Smooth muscle cell (in vitro differentiated cells): Measurements from ENCODE around the gene MMP23B. TPM values are rescaled to one million over a fixed set of nuclear protein-coding genes. Genes with fewer than 3 reads are reported as not detected.

Experiments
- DNase-seq: peaks from one replicate; lab custom pipeline; 2025; ENCODE audit not compliant: unreplicated experiment; lab: John Stamatoyannopoulos, UW
- H2AFZ ChIP-seq: fragments of 200-600 bp; sonication (generic); 2 replicates; pipeline ENCODE4 v1.6.0; 2016; ENCODE audit warnings: antibody characterized with exemption, low read depth, mild to moderate bottlenecking
- H3F3A ChIP-seq: fragments of 200-600 bp; sonication (generic); 2 replicates; pipeline ENCODE4 v1.6.0; 2017; ENCODE audit warnings: antibody characterized with exemption, low read depth
- H3K27ac ChIP-seq: fragments of 200-600 bp; sonication (generic); 2 replicates; pipeline ENCODE4 v1.5.1; 2016; ENCODE audit warnings: low read depth, mild to moderate bottlenecking
- H3K27me3 ChIP-seq: fragments of 200-600 bp; sonication (generic); 2 replicates; pipeline ENCODE4 v1.6.1; 2016; ENCODE audit warnings: low read depth, mild to moderate bottlenecking
- H3K36me3 ChIP-seq: fragments of 200-600 bp; sonication (generic); 2 replicates; pipeline ENCODE4 v1.5.1; 2016; ENCODE audit warnings: low read depth
- H3K4me1 ChIP-seq: fragments of 200-600 bp; sonication (generic); 2 replicates; pipeline ENCODE4 v1.5.1; 2016; ENCODE audit warnings: low read depth
- H3K4me2 ChIP-seq: fragments of 200-600 bp; sonication (generic); 2 replicates; pipeline ENCODE4 v1.6.0; 2016; ENCODE audit warnings: mild to moderate bottlenecking
- H3K4me3 ChIP-seq: fragments of 200-600 bp; sonication (generic); 2 replicates; pipeline ENCODE4 v1.5.1; 2016; ENCODE audit warnings: mild to moderate bottlenecking
- H3K79me2 ChIP-seq: fragments of 200-600 bp; sonication (generic); 2 replicates; pipeline ENCODE4 v1.6.0; 2016; ENCODE audit warnings: low read depth, mild to moderate bottlenecking
- H3K9ac ChIP-seq: fragments of 200-600 bp; sonication (generic); 2 replicates; pipeline ENCODE4 v1.6.0; 2016; ENCODE audit warnings: low read depth
- H3K9me3 ChIP-seq: fragments of 200-600 bp; sonication (generic); replicated peaks from 2 replicates; pipeline ENCODE4 v1.5.1; 2016; ENCODE audit warnings: low read depth
- H4K20me1 ChIP-seq: fragments of 200-600 bp; sonication (generic); 2 replicates; pipeline ENCODE4 v1.6.0; 2016; ENCODE audit warnings: low read depth
- WGBS: methylation state at CpG from one replicate; pipeline ENCODE4 v1.1.7; 2016; ENCODE audit warnings: low lambda C conversion rate; 5-methylcytosine and 5-hydroxymethylcytosine counted together
- polyA plus RNA-seq: library from polyadenylated mRNA; unstranded; fragments of >200 nt; fragmentation: Nextera tagmentation; extraction: Ambion mirVana; gene quantifications from 2 replicates; pipeline ENCODE4 v1.2.1, GENCODE V29; 2016
- total RNA-seq: library from RNA; depleted of rRNA; stranded (reverse); fragments of >200 nt; gene quantifications from 2 replicates; pipeline ENCODE4 v1.2.3, GENCODE V29; 2014
- TF ChIP-seq, protein P1 (sequence below): fragments of 200-600 bp; sonication (generic); IDR thresholded peaks from 2 replicates; pipeline ENCODE4 v1.5.1; 2017; ENCODE audit warnings: borderline replicate concordance, mild to moderate bottlenecking, antibody characterized with exemption; ENCODE audit not compliant: insufficient read depth, poor library complexity, severe bottlenecking

MMP23B gene
- total and polyA plus RNA-seq, 2 experiments from 2014 or later: 81.7 to 218 TPM

DNA sequence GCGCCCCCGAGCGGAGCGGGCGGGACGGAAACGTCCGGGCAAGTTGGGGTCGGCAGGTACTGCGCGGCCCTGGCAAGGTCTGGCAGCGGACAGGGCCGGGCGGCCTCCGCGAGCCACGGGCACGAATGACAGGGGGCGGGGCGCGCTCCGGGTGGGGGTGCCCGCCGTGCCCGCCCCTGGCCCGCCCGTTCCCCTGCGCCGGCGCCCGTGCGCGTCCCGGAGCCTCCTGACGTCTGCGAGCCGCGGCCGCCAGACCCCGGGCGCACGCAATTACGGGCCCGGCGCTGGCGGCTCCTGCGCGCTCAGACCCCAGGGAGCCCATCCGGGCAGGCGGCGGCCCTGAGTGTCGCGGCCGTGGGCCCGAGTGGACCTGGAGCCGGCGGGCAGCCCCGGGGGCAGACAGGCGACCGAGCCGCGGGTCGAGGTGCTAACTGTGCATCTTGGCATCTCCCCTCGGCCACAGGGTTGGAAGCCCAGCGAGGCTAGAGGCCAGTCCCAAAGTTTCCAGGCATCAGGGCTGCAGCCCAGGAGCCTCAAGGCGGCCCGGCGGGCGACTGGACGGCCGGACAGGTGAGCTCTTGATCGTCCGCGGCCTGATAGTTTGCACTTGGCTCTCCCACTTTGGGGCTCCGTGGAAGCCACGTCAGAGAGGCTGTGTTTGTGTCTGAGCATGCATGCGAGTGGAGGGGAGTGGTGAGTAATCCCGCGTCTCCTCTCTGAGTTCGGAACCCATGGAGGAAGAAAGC lies 15.8 kb upstream of the MMP23B start:
- Histone ChIP-seq H4K20me1 (peaks cover 67% of the 10 kb centered on the region), H3K4me2 (peak overlapping the region; percentile 91), H3K36me3 (no peaks in the 10 kb centered on the region), H3K9me3 (no peaks in the 10 kb centered on the region), H3K4me1 (peaks cover 15% of the 10 kb centered on the region), H3F3A (no peaks in the 10 kb centered on the region), H3K9ac (peak overlapping the region; percentile 100), H2AFZ (no peak overlapping the region), H3K79me2 (peaks cover 40% of the 10 kb centered on the region), H3K4me3 (peak overlapping the region; percentile 97), H3K27me3 (no peaks in the 10 kb centered on the region), H3K27ac (peak overlapping the region; percentile 100)
- TF ChIP-seq, protein P1, sequence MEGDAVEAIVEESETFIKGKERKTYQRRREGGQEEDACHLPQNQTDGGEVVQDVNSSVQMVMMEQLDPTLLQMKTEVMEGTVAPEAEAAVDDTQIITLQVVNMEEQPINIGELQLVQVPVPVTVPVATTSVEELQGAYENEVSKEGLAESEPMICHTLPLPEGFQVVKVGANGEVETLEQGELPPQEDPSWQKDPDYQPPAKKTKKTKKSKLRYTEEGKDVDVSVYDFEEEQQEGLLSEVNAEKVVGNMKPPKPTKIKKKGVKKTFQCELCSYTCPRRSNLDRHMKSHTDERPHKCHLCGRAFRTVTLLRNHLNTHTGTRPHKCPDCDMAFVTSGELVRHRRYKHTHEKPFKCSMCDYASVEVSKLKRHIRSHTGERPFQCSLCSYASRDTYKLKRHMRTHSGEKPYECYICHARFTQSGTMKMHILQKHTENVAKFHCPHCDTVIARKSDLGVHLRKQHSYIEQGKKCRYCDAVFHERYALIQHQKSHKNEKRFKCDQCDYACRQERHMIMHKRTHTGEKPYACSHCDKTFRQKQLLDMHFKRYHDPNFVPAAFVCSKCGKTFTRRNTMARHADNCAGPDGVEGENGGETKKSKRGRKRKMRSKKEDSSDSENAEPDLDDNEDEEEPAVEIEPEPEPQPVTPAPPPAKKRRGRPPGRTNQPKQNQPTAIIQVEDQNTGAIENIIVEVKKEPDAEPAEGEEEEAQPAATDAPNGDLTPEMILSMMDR: no peak
- WGBS: 11% methylated on average over 32 of the region's 80 CpGs
- no peak for DNase-seq

DNA sequence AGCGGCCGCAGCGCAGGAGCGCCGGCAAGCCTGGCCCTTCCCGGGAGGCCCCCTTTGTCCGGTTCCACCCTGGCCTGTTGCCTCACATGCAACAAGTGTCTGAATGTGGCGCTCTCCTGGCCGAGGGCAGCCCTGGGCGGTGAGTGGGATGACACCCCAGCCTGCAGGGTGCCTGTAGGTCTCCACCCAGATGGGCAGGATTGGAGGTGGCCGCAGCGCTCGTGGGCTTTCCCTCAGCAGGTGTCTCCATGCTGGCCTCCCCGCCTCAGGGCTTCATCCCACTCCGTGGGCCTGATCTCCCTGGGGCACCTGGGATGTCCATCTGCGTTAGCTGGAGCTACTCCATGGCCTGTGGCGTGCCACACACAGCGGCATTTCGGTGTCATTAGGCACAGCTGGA lies 15.1 kb upstream of the MMP23B start:
- Histone ChIP-seq H4K20me1 (peaks cover 73% of the 10 kb centered on the region), H3K4me1 (peaks cover 20% of the 10 kb centered on the region), H3K4me3 (peak overlapping the region; percentile 97), H3K9me3 (no peaks in the 10 kb centered on the region), H2AFZ (no peak overlapping the region), H3K36me3 (no peaks in the 10 kb centered on the region), H3K4me2 (peak overlapping the region; percentile 91), H3K79me2 (peaks cover 40% of the 10 kb centered on the region), H3K27me3 (no peaks in the 10 kb centered on the region), H3K9ac (peak overlapping the region; percentile 91), H3K27ac (peak overlapping the region; percentile 100), H3F3A (no peaks in the 10 kb centered on the region)
- WGBS: 89% methylated on average over 19 of the region's 19 CpGs
- TF ChIP-seq, protein P1: no peak
- DNase-seq: no peak

DNA sequence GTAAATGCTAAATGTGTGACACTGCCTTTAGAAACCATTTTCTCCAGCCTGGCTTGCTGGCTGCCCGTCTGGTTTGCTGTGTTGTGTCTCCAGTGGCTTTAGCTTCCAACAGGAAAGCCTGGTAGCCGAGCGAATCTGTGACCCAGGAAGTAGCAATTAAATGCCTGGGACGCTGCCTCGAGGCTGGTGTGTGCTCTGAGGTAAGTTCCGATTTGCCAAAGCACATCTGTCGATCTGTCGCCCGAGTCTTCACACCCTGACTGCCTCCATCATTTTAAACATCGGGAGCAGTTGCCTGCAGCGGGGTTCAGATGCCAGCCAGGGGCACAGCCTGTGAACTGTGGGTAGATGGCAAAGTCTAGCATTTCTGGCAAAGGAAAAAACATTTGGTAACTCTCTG lies 14.5 kb upstream of the MMP23B start:
- H3K9me3 ChIP-seq: no peaks in the 10 kb centered on the region
- H3K9ac ChIP-seq: no peak overlapping the region
- no peak overlapping the region for H3K27ac ChIP-seq
- peaks cover 80% of the 10 kb centered on the region for H4K20me1 ChIP-seq
- no peaks in the 10 kb centered on the region for H3F3A ChIP-seq
- peaks cover 40% of the 10 kb centered on the region for H3K79me2 ChIP-seq
- no peaks in the 10 kb centered on the region for H3K36me3 ChIP-seq
- H3K4me3 ChIP-seq: no peak overlapping the region
- H2AFZ ChIP-seq: no peak overlapping the region
- no peak for DNase-seq
- TF ChIP-seq, protein P1: no peak
- H3K27me3 ChIP-seq: no peaks in the 10 kb centered on the region
- peaks cover 23% of the 10 kb centered on the region for H3K4me1 ChIP-seq
- WGBS: 94% methylated on average over 11 of the region's 11 CpGs
- peak overlapping the region; percentile 91 for H3K4me2 ChIP-seq

DNA sequence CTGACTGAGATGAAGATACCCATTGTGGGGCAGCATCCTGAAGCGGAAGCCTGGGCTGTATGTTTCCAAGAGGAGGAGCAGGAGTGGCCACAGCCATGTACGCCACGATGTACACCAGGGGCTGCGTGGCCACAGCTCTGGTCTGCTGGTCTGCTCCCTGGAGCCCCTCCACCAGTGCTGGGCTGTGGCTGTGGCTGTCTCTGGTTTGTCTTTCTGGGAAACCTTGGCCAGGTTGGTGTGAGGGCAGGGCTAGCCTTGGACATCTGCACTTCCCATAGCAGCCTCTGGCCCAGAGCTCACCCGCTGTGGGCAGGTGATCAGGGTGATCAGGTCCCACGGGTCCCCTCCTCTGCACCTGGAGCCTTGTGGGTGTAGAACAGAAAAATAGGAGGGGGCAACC lies 14.0 kb upstream of the MMP23B start:
- no peak for DNase-seq
- no peaks in the 10 kb centered on the region for H3K36me3 ChIP-seq
- H3K9me3 ChIP-seq: no peaks in the 10 kb centered on the region
- H3F3A ChIP-seq: peaks cover 3% of the 10 kb centered on the region
- H3K79me2 ChIP-seq: peaks cover 40% of the 10 kb centered on the region
- H3K27ac ChIP-seq: no peak overlapping the region
- H3K27me3 ChIP-seq: no peaks in the 10 kb centered on the region
- H3K4me2 ChIP-seq: no peak overlapping the region
- no peak overlapping the region for H3K4me3 ChIP-seq
- 98% methylated on average over 6 of the region's 6 CpGs for WGBS
- H3K4me1 ChIP-seq: peaks cover 23% of the 10 kb centered on the region
- TF ChIP-seq, protein P1: no peak
- H4K20me1 ChIP-seq: peaks cover 84% of the 10 kb centered on the region
- H3K9ac ChIP-seq: no peak overlapping the region
- H2AFZ ChIP-seq: no peak overlapping the region
